ENCODE results near the gene GLT6D1.
"Not testable (repeated sequence)": the region's sequence is repeated elsewhere in the genome, so short reads cannot be mapped to it uniquely, and the experiment has no call there.

GLT6D1 gene

DNA sequence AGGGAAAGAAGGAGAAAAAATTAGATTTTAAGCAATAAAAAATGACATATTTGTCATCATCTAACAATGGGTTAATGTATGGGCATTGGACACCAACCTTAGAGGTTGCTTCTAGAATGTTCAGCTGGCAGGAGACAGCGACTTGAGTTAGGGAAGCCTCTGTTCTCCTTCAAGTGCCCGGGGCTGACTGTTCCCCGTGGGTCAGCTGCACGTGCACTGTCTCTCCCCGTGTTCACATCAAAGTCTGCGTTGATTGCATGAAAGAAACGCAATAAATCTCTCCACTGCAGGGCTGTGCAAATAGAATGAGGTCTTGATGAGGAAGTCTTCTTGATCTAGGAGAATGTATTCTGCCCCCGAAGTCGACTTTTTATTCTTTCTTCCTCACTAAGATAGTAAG, at the start of gene GLT6D1:
Gene GLT6D1, minus strand, starts transcription at position 345 of the 400 bp plus-strand sequence. CDS start 353 bp downstream, outside the sequence.
- DNase-seq (ENCODE audit: low read depth in 3 of 3): no peak

- no peak for DNase-seq (ENCODE audit: low read depth in 3 of 3)
Observed at GRCh38 chr9:135689011-135689410, 49.7 kb upstream of the GLT6D1 start.

- no peak for DNase-seq (ENCODE audit: low read depth in 3 of 3)
Observed at GRCh38 chr9:135687216-135687615, 47.9 kb upstream of the GLT6D1 start.

GRCh38 chr9:135684691-135685090, 45.4 kb upstream of the GLT6D1 start:
- no peak for DNase-seq (ENCODE audit: low read depth in 3 of 3)

GRCh38 chr9:135683401-135684034, 44.2 kb upstream of the GLT6D1 start:
- no peak for DNase-seq (ENCODE audit: low read depth in 3 of 3)

GRCh38 chr9:135681161-135681560, 41.8 kb upstream of the GLT6D1 start:
- no peak for DNase-seq (ENCODE audit: low read depth in 3 of 3)

DNA sequence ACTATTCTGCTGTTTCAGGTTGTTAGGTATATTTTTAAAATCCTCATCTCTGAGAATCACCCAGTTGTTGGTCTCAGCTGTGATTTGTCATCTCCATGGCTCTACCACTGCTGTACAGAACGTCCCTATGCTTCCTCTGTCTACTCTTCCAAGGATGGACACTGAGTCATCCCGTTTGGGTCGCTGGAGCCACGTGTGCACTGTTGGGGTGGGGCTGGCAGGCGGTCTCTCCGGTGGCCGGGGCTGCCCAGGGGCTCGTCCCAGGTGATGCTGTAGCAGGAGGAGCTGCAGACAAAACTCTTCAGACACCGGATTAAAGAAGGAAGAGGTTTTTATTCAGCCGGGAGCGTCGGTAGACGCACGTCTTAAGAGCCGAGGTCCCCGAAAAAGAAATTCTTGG, 40.7 kb upstream of the GLT6D1 start:
- no peak for DNase-seq (ENCODE audit: low read depth in 3 of 3)

DNA sequence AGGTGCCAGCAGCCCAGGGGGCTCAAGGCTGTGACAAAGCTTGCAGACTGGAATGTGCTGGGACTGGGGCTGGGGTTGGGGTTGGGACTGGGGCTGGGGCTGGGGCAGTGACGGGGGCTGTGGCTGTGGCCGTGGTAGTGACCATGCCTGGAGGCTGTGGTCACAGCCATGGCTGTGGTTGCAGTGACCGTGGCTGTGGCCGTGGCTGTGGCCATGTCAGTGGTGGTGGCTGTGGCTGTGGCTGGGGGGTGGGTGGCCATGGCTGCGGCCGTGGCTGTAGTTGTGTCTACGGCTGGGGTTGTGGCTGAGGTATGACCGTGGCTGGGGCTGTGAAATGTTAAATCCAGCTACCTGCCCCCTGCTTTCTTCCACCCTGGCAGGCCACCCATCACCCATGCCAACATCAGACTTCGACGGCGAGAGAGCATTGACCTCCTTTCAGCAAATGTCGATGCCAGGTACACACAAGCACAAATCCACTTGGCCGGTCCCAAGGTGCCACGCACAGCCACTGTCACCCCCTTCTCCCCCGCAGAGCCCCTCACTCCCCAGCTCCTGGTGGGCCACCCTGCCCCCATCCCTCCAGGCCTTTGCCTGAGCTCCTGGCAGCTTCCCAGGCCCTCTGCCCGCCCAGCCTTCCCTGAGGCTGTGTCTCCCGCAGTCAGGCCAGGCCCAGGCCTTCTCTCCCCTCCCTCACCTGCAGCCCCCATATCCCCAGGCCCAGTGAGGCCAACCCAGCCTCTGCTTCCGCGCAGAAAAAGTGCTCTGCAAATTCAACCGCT, 39.1 kb upstream of the GLT6D1 start:
- no peak for DNase-seq (ENCODE audit: low read depth in 3 of 3)

- DNase-seq (ENCODE audit: low read depth in 3 of 3): no peak
Observed at GRCh38 chr9:135677641-135678168, 38.4 kb upstream of the GLT6D1 start.

GRCh38 chr9:135676891-135677290, 37.6 kb upstream of the GLT6D1 start:
- no peak for DNase-seq (ENCODE audit: low read depth in 3 of 3)

DNA sequence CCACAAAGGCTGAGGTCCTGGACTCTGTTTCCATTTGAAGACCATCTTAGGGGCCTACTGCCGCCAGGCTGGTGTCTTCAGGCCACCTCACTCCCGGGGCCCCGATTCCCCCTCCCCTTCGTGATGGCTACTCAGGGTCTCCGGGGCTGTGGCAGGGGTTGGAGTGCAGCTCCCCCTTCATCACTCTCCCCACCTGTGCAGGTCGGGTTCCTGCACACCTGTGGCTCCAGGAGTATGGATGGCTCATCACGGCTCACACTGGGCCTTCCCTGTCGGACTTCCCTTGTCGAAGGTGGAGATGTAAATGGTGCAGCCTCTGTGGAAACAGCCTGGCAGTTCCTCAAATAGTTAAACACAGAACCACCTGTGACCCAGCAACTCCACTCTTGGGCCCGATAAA, 35.6 kb upstream of the GLT6D1 start:
- no peak for DNase-seq (ENCODE audit: low read depth in 3 of 3)

- no peak for DNase-seq (ENCODE audit: low read depth in 3 of 3)
Observed at GRCh38 chr9:135673941-135674340, 34.6 kb upstream of the GLT6D1 start.

GRCh38 chr9:135672786-135673185, 33.4 kb upstream of the GLT6D1 start:
- DNase-seq (ENCODE audit: low read depth in 3 of 3): not testable (repeated sequence)

DNA sequence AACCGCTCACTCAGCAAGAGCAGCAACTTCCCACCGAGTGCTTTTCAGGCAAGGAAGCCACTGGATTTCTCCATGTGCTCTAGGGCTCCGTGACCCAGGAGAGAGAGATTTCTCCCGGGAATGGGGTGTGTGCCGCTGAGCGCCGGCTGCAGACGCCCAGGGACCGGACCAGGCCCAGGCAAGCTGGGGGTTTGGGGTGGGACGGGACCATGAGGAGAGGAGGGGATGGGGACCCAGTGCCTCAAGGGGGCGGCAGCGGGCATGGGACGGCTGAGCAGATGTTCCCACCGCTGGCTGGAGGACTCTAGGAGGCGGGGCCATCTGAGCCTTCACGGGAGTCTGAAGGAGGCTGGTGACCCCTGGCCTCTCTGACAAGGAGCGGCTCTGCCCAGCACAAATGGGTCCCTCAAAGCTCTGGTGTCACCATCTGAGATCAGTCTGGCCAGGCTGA, 32.3 kb upstream of the GLT6D1 start:
- DNase-seq (ENCODE audit: low read depth in 3 of 3): no peak

DNA sequence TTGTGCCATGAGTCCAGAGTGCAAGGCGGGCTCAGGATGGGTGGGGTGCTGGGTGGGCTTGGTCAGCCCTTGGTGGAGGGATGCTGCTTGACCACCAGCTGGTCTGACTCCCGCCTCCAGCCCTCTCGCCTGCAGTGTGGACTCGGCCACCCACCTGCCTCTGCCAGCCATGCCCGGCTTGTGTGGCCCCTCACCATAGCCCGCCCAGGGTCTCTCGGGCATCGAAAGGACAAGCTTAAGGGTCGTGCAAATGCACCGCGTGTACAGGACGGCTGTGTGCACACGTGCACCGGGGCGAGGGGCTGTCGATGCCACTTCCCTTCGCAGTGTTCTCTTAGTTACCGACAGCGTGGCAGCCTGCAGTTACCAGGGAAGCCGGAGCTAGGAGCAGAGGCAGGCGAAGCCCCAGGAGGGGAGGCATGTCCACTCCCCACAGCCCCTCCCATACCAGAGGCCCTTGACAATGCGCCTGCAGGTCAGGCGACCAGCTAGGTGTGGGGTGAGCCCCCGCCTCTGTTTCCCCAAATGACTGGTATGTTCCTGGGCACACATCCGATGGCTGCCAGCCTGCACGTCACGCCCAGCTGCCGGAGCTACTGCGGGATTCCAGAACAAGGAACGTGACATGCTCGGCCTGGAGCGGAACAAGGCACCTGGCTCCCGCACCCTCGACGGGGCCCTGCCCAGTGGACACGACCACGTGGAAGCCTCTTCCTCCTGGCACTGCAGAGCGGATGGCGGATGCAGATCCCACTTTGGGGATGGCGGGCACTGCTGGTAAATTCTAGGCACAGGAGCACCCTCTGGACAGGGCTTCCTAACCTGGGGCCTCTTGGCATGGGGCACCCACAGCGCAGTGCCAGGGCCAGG, 31.6 kb upstream of the GLT6D1 start:
- DNase-seq (ENCODE audit: low read depth in 3 of 3): no peak

GRCh38 chr9:135669616-135670285, 30.4 kb upstream of the GLT6D1 start:
- no peak for DNase-seq (ENCODE audit: low read depth in 3 of 3)

DNA sequence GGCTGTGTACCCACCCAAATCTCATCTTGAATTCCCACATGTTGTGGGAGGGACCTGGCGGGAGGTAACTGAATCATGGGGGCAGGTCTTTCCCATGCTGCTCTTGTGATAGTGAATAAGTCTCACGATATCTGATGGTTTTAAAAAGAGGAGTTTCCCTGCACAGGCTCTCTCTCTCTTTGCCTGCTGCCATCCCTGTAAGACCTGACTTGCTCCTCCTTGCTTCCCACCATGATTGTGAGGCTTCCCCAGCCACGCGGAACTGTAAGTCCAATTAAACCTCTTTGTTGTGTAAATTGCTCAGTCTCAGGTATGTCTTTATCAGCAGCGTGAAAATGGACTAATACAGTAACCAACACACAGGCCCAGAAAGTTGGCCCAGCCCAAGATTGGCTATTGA, 29.7 kb upstream of the GLT6D1 start:
- DNase-seq (ENCODE audit: low read depth in 3 of 3): not testable (repeated sequence)

GRCh38 chr9:135667463-135668001, 28.2 kb upstream of the GLT6D1 start:
- DNase-seq (ENCODE audit: low read depth in 3 of 3): no peak

DNA sequence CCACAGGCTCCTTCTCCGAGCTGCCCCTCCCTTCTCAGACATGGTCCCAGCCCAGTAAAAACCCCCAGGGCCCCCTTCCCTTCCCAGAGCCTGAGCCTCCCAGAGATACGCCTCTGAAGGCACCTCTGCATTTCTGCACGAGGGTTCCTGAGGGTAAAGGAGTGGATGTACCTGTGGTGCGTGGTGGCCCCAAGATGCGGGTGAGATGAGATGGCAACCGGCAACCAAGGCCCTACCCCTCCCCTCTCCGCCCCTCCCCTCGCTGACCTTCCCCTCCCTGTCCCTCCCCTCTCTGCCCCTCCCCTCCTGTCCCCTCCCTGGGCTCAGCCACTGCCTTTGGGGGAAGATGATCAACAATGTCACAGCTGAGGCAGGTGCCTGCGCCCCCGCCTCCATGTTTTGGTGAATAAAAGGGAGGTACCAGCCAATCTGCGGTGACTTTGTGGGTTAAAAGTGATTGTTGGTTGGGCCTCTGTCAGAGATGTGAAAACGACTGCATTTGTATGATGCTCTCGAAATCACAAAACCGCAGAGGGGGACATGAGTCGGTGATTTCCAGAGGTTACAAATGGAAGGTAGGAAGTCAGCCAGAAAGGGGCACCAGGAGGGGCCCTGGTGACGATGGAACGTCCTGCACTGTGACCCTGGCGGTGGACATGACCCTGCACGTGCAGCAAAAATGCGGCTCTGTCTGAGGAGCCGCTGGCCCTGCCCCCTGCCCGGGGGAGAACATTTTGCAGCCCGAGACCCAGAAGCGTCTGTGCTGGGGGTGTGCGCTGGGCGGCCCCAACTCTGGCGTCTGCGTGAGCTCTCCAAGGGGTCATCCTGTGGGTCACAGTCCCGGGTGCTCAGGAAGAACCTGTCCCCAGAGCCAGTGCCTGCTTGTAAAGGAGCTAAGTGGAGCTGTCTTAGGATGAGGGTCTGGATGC, 27.5 kb upstream of the GLT6D1 start:
- DNase-seq (ENCODE audit: low read depth in 3 of 3): no peak

GRCh38 chr9:135665795-135666189, 26.5 kb upstream of the GLT6D1 start:
- no peak for DNase-seq (ENCODE audit: low read depth in 3 of 3)

Data from stimulated activated CD4-positive, alpha-beta T cell treated with anti-CD3 and anti-CD28 coated beads, TNF-alpha, amount 100 ng/mL, for 48 hours (primary cell).